ENCODE measurements around the gene MTF1. TPM values are rescaled to one million over a fixed set of nuclear protein-coding genes. Genes with fewer than 3 reads are reported as not detected.

The MTF1 gene
- total RNA-seq, 4 donors from 2014 or later: 3.8 to 7.6 (median 5.4) TPM

DNA sequence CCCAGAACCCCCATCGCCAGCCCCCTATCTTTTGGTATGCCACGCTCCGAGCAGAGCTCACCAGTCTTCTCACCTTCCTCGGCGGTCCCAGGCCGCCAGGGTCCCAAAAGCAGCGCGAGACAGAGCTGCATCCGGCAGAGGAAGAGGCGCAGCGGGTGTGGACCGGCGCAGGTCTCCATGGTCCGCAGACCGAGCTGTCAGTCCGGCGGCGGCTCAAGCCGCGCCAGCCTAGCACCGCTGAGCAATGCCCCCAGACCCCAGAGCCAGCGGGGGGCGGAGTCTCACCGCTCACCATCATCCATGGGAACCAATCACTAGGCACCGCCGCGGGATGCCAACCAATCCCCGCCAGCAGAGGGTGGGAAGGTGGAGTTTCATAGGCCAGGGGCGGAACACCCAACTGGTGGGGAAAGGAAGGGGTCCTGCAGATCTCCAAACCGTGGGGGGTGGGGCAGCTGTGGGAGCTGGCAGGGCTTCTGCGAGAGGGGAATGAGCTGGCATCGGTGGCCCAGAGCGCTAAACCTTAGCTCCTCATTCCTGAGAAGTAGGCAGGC, 94.4 kb downstream of the MTF1 start, which contains the start of gene EPHA10:
TSS of gene EPHA10 (minus strand) at position 233 of the 554 bp plus-strand sequence. CDS start at position 179, 54 bp downstream.
- H3K27me3 ChIP-seq: peaks cover 99% of the 10 kb centered on the region

DNA sequence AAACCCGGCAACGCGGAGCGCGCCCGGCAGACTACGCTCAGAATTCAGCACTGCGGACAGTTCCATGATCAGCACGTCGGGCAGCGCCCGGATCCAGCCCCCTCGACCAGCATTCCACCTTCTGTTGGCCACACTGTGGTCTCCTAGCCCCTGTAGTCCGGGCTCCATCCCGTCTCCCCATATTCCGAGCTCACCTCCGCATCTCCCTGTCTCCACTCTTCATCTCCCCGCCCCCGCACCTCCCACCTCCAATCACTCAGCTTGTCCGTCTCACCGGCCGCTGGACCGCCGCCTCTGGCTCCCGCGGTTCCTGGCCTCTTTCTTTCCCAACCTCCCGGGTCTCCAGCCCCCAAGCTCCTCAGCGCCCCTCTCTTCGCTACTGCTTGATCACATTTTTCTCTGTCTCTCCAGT, 95.0 kb downstream of the MTF1 start:
- Histone ChIP-seq H3K27ac (no peak overlapping the region), H3K4me1 (no peaks in the 10 kb centered on the region), H3K36me3 (no peaks in the 10 kb centered on the region), H3K27me3 (peaks cover 100% of the 10 kb centered on the region), H3K4me3 (no peak overlapping the region), H3K9me3 (no peaks in the 10 kb centered on the region)
- ATAC-seq: no peak
- WGBS, 2 donors (ENCODE audit: low coverage in 1 of 2): 5% methylated on average over 9 to 23 of the region's 29 CpGs
- TF ChIP-seq POLR2A (IDR thresholded peaks at IDR 0.05) (no peak), POLR2AphosphoS5 (IDR thresholded peaks at IDR 0.05) (no peak), EP300 (IDR thresholded peaks at IDR 0.05) (no peak)
- TF ChIP-seq, protein P1, sequence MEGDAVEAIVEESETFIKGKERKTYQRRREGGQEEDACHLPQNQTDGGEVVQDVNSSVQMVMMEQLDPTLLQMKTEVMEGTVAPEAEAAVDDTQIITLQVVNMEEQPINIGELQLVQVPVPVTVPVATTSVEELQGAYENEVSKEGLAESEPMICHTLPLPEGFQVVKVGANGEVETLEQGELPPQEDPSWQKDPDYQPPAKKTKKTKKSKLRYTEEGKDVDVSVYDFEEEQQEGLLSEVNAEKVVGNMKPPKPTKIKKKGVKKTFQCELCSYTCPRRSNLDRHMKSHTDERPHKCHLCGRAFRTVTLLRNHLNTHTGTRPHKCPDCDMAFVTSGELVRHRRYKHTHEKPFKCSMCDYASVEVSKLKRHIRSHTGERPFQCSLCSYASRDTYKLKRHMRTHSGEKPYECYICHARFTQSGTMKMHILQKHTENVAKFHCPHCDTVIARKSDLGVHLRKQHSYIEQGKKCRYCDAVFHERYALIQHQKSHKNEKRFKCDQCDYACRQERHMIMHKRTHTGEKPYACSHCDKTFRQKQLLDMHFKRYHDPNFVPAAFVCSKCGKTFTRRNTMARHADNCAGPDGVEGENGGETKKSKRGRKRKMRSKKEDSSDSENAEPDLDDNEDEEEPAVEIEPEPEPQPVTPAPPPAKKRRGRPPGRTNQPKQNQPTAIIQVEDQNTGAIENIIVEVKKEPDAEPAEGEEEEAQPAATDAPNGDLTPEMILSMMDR (IDR thresholded peaks at IDR 0.05): no peak

More for the DNA sequence above, 94.4 kb downstream of the MTF1 start, which contains the start of gene EPHA10:
- WGBS, 2 donors (ENCODE audit: low coverage in 1 of 2): 0% methylated on average over 1 to 8 of the region's 33 CpGs
- no peaks in the 10 kb centered on the region for H3K4me1 ChIP-seq
- ATAC-seq: no peak
- no peaks in the 10 kb centered on the region for H3K36me3 ChIP-seq
- no peak within 1 kb of the TSS for H3K27ac ChIP-seq
- no peak for TF ChIP-seq EP300 (IDR thresholded peaks at IDR 0.05)
- TF ChIP-seq POLR2AphosphoS5 (IDR thresholded peaks at IDR 0.05): no peak
- TF ChIP-seq, protein P1 (IDR thresholded peaks at IDR 0.05): no peak
- no peak for TF ChIP-seq POLR2A (IDR thresholded peaks at IDR 0.05)
- no peak within 1 kb of the TSS for H3K4me3 ChIP-seq
- H3K9me3 ChIP-seq: no peaks in the 10 kb centered on the region

DNA sequence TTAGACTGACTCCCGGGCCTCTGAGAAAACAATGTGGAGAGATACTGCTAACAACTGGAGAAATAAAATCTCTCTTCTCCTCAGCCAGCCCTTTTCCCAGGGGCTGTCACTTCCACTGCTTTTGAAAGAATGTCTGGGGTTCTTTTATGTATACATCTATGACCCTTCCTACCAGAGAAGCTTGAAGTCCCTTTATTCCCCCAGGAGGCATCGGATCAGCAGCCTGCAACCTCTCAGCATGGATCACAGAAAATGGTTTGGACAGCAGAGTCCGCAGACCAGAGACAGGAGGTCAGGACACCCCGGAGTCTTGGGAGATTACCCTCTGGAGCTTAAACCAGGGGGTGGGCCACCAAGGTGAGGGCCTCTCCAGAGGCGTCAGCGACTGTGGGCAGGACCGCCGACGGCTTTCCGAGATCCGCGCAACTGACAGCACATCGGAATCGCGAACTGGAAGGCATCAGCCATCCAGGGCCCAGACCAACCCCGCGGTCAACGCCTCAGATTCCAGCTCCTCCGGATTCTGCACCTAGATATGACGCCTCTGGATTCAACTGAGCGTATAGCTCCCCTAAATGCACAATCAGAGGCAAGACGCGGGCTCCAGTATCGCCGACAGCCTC, 95.5 kb downstream of the MTF1 start:
- H3K27me3 ChIP-seq: peaks cover 100% of the 10 kb centered on the region
- no peaks in the 10 kb centered on the region for H3K9me3 ChIP-seq
- no peak overlapping the region for H3K27ac ChIP-seq
- TF ChIP-seq POLR2A (IDR thresholded peaks at IDR 0.05) (no peak), POLR2AphosphoS5 (IDR thresholded peaks at IDR 0.05) (no peak), EP300 (IDR thresholded peaks at IDR 0.05) (no peak)
- TF ChIP-seq, protein P1 (IDR thresholded peaks at IDR 0.05): no peak
- H3K36me3 ChIP-seq: no peaks in the 10 kb centered on the region
- no peak for ATAC-seq
- no peaks in the 10 kb centered on the region for H3K4me1 ChIP-seq
- no peak overlapping the region for H3K4me3 ChIP-seq
- WGBS, 2 donors (ENCODE audit: low coverage in 1 of 2): 45% methylated on average over 6 of the region's 25 CpGs; no CpG with 5 or more reads in 1 of the 2 donors

DNA sequence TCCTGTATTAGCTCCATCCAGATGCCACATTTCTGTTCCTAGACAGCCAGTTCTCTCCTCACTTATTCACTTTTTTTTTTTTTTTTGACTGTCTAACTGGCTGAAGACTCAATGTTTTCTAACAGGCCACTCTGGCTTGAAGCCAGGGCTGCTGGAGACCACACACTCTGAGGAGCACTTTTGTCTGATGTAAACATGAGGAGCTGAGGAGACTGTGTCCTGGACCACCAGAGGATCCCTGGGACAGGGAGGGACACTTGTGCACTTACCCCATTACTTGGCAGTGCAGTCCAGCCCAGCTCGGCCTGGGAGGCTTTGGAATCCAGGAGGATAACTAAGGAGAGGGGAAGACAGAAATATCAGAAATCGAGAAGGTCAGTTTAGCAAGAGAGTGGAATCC, 96.9 kb downstream of the MTF1 start:
- Histone ChIP-seq H3K9me3 (no peaks in the 10 kb centered on the region), H3K36me3 (no peaks in the 10 kb centered on the region), H3K4me3 (no peak overlapping the region), H3K27me3 (peaks cover 100% of the 10 kb centered on the region), H3K4me1 (no peaks in the 10 kb centered on the region), H3K27ac (no peak overlapping the region)
- no peak for ATAC-seq
- TF ChIP-seq, protein P1 (IDR thresholded peaks at IDR 0.05): no peak
- TF ChIP-seq POLR2A (IDR thresholded peaks at IDR 0.05) (no peak), EP300 (IDR thresholded peaks at IDR 0.05) (no peak), POLR2AphosphoS5 (IDR thresholded peaks at IDR 0.05) (no peak)
- 58 to 61% methylated on average over 2 of the region's 2 CpGs for WGBS, 2 donors (ENCODE audit: low coverage in 1 of 2)
